Loucy (cell line): ENCODE results near the gene TMEM232.

ENCODE experiments used
- CTCF ChIP-seq: fragments of 200-600 bp; sonication (generic); conservative IDR thresholded peaks from 2 replicates; pipeline ENCODE4 v1.5.1; 2014; ENCODE audit warnings: mild to moderate bottlenecking, antibody characterized with exemption, low read length
- EZH2phosphoT487 ChIP-seq: fragments of 200-600 bp; IDR thresholded peaks from 2 replicates; pipeline ENCODE4 v1.6.1; 2018; ENCODE audit warnings: antibody characterized with exemption, mild to moderate bottlenecking, moderate library complexity, borderline replicate concordance

GRCh38 chr5:110475529-110475928 lies 250.9 kb downstream of the TMEM232 start:
- TF ChIP-seq CTCF, result no peak
- TF ChIP-seq EZH2phosphoT487, result no peak
